A549 (cell line): ENCODE data around the gene SLFN13.

Source experiments
- CEBPB ChIP-seq, 2 experiments: fragments of >200 bp in 1 of 2; sonication (Bioruptor Twin) in 1 of 2; formaldehyde crosslinking in 1 of 2; IDR thresholded peaks; 2 replicates each; pipeline ENCODE4 v1.6.1; 2012 to 2016
- EP300 ChIP-seq, 2 experiments: fragments of >200 bp; sonication (Bioruptor Twin); formaldehyde crosslinking; IDR thresholded peaks; 2 replicates in 1 of 2; 3 replicates in 1 of 2; pipeline ENCODE4 v1.6.1; 2016 to 2017
- ESRRA ChIP-seq: fragments of 150-350 bp; IDR thresholded peaks from 2 replicates; pipeline ENCODE4 v1.6.1; 2014; ENCODE audit warnings: mild to moderate bottlenecking, low read length, borderline replicate concordance
- FOSL2 ChIP-seq, 2 experiments: fragments of 450-650 bp in 1 of 2; fragments of >200 bp in 1 of 2; sonication (Bioruptor Twin) in 1 of 2; formaldehyde crosslinking; IDR thresholded peaks; 2 replicates each; pipeline versions ENCODE4 v1.5.0 to v1.6.1; 2016 to 2020; ENCODE audit warnings: mild to moderate bottlenecking in 1 of 2, moderate library complexity in 1 of 2
- JUNB ChIP-seq: fragments of >200 bp; sonication (Bioruptor Twin); formaldehyde crosslinking; IDR thresholded peaks from 2 replicates; pipeline ENCODE4 v1.6.1; 2016
- POLR2A ChIP-seq: IDR thresholded peaks from 2 replicates; pipeline ENCODE4 v1.6.1; 2012; ENCODE audit warnings: mild to moderate bottlenecking, low read length
- RCOR1 ChIP-seq: fragments of 150-350 bp; IDR thresholded peaks from 2 replicates; pipeline ENCODE4 v1.6.1; 2014; ENCODE audit warnings: antibody characterized with exemption, low read length, low read depth
- RFX5 ChIP-seq: fragments of 450-650 bp; IDR thresholded peaks from 2 replicates; pipeline ENCODE4 v1.7.1; 2014; ENCODE audit warnings: antibody characterized with exemption, mild to moderate bottlenecking, moderate library complexity
- RNF2 ChIP-seq: fragments of 200-600 bp; sonication (generic); IDR thresholded peaks from 2 replicates; pipeline ENCODE4 v1.6.1; 2016; ENCODE audit warnings: low read depth, mild to moderate bottlenecking, antibody characterized with exemption, moderate library complexity, borderline replicate concordance
- SMC3 ChIP-seq: fragments of >200 bp; sonication (Bioruptor Twin); formaldehyde crosslinking; IDR thresholded peaks from 3 replicates; pipeline ENCODE4 v1.6.1; 2018; ENCODE audit warnings: inconsistent platforms
- TF ChIP-seq, protein P1 (sequence below): fragments of 450-650 bp; IDR thresholded peaks from 2 replicates; pipeline ENCODE4 v1.6.1; 2014; ENCODE audit warnings: antibody characterized with exemption
- TF ChIP-seq, protein P2 (sequence below): fragments of >200 bp; sonication (Bioruptor Twin); formaldehyde crosslinking; IDR thresholded peaks from 3 replicates; pipeline ENCODE4 v1.5.1; 2016
- TF ChIP-seq, protein P3 (sequence below): fragments of 150-350 bp; IDR thresholded peaks from 2 replicates; pipeline ENCODE4 v1.6.1; 2014; ENCODE audit warnings: low read depth, mild to moderate bottlenecking, low read length
- TF ChIP-seq, protein P4 (sequence below): IDR thresholded peaks from 2 replicates; pipeline ENCODE4 v1.6.1; 2012

DNA sequence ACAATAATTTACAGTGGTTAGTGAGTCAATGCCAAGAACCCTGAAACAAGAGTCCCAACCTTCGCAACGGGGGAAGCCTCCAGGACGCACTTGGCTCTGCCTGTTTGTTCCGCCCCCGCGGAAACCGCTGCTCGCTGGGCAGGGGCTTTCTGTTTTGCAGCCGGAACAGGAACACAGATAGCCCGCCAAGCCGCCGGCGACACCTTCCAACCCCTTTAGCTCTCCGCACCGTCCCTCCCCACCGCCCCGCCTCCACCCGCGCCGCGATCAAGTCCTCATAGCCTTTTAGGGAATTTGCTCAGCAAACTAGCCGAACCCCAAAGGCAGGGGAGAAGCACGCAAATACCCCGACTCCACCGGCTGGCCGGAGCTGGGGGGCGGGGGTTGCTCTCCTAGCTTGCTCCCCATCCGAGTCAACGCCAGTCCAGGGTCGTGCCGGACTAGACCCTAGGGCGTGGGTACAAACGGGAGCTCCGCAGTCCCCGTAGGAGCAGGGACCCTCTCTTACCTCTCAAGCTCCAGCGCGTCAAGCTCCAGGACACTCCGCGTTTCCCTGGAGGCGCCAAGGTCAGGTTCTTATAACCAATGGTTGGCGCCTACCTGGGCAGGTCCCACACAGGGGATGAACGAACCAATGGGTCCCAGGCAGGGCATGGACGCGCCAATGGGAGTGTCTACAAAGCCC is at the start of gene SLFN13:
- TF ChIP-seq, protein P1, sequence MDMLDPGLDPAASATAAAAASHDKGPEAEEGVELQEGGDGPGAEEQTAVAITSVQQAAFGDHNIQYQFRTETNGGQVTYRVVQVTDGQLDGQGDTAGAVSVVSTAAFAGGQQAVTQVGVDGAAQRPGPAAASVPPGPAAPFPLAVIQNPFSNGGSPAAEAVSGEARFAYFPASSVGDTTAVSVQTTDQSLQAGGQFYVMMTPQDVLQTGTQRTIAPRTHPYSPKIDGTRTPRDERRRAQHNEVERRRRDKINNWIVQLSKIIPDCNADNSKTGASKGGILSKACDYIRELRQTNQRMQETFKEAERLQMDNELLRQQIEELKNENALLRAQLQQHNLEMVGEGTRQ: no peak
- TF ChIP-seq, protein P2, sequence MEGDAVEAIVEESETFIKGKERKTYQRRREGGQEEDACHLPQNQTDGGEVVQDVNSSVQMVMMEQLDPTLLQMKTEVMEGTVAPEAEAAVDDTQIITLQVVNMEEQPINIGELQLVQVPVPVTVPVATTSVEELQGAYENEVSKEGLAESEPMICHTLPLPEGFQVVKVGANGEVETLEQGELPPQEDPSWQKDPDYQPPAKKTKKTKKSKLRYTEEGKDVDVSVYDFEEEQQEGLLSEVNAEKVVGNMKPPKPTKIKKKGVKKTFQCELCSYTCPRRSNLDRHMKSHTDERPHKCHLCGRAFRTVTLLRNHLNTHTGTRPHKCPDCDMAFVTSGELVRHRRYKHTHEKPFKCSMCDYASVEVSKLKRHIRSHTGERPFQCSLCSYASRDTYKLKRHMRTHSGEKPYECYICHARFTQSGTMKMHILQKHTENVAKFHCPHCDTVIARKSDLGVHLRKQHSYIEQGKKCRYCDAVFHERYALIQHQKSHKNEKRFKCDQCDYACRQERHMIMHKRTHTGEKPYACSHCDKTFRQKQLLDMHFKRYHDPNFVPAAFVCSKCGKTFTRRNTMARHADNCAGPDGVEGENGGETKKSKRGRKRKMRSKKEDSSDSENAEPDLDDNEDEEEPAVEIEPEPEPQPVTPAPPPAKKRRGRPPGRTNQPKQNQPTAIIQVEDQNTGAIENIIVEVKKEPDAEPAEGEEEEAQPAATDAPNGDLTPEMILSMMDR: no peak
- TF ChIP-seq CEBPB (IDR thresholded peaks at IDR 0.05) (no peak), POLR2A (0 out of 2 replicates have a peak, but pooled peaks have one; percentile 16), SMC3 (no peak), ESRRA (no peak), EP300 (IDR thresholded peaks at IDR 0.05) (no peak), RCOR1 (no peak), RFX5 (no peak), RNF2 (no peak), JUNB (no peak), FOSL2 (IDR thresholded peaks at IDR 0.05) (no peak), FOSL2 (CRISPR knock-in tag; IDR thresholded peaks at IDR 0.05) (no peak)
- TF ChIP-seq, protein P3, sequence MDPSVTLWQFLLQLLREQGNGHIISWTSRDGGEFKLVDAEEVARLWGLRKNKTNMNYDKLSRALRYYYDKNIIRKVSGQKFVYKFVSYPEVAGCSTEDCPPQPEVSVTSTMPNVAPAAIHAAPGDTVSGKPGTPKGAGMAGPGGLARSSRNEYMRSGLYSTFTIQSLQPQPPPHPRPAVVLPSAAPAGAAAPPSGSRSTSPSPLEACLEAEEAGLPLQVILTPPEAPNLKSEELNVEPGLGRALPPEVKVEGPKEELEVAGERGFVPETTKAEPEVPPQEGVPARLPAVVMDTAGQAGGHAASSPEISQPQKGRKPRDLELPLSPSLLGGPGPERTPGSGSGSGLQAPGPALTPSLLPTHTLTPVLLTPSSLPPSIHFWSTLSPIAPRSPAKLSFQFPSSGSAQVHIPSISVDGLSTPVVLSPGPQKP: no peak
- TF ChIP-seq, protein P4, sequence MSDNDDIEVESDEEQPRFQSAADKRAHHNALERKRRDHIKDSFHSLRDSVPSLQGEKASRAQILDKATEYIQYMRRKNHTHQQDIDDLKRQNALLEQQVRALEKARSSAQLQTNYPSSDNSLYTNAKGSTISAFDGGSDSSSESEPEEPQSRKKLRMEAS: peak; percentile 96; the same call in 1 of the 2 replicates
